Measurements from ENCODE around the gene BCL11A.

DNA sequence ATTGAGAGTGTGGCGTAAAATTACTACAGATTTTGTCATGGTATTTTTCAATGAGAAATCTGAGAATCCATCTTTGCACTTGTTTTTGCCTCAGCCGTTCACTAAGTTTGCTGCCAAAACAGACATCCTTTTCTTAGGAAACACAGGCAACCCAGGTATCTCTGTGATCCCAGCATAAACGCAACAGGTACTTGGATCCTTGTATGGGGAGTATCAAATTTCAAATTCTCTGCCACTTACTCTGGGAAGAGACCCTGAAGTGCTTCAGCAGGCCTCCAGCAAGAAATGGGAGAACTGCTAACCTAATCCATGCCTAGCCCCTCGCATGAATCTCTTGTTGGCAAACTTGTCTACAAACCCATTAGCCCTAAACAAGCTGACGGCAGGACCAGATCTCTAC lies 83.1 kb downstream of the BCL11A start:
- TF ChIP-seq, protein P1, sequence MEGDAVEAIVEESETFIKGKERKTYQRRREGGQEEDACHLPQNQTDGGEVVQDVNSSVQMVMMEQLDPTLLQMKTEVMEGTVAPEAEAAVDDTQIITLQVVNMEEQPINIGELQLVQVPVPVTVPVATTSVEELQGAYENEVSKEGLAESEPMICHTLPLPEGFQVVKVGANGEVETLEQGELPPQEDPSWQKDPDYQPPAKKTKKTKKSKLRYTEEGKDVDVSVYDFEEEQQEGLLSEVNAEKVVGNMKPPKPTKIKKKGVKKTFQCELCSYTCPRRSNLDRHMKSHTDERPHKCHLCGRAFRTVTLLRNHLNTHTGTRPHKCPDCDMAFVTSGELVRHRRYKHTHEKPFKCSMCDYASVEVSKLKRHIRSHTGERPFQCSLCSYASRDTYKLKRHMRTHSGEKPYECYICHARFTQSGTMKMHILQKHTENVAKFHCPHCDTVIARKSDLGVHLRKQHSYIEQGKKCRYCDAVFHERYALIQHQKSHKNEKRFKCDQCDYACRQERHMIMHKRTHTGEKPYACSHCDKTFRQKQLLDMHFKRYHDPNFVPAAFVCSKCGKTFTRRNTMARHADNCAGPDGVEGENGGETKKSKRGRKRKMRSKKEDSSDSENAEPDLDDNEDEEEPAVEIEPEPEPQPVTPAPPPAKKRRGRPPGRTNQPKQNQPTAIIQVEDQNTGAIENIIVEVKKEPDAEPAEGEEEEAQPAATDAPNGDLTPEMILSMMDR (IDR thresholded peaks at IDR 0.05), result no peak
- TF ChIP-seq POLR2A (IDR thresholded peaks at IDR 0.05), result no peak
- no peak for TF ChIP-seq EP300 (IDR thresholded peaks at IDR 0.05)
